Measurements from ENCODE around the gene SF1. TPM values are rescaled to one million over a fixed set of nuclear protein-coding genes. Genes with fewer than 3 reads are reported as not detected.

Gene SF1
- total RNA-seq, 1 experiment from 2014 or later: 285 TPM

DNA sequence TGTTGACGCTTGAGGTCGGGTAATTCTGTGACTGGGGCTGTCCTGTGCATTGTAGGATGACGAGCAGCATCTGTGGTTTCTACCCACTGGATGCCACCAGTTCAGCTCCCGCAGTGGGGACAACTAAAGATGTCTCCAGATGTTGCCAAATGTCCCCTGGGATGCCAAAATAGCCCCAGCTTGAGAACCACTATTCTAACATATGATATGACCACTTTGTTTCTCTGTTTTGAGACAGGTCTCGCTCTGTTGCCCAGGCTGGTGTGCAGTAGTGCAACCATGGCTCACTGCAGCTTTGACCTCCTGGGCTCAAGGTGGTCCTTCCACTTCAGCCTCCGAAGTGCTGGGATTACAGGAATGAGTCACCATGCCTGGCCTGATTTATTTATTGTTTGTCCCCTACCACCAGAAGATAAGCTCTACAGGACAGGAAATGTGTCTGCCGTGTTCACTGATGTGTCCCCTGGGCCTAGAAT, 36.4 kb upstream of the SF1 start:
- TF ChIP-seq OVOL2 (CRISPR knock-in tag; IDR thresholded peaks at IDR 0.05; ENCODE audit: borderline replicate concordance) (no peak), FOXJ3 (CRISPR knock-in tag; IDR thresholded peaks at IDR 0.05; ENCODE audit: borderline replicate concordance) (no peak), ZNF423 (CRISPR knock-in tag; IDR thresholded peaks at IDR 0.05) (no peak), MYBL2 (CRISPR knock-in tag; IDR thresholded peaks at IDR 0.05) (no peak), USF2 (CRISPR knock-in tag; IDR thresholded peaks at IDR 0.05) (no peak), ZNF671 (CRISPR knock-in tag; IDR thresholded peaks at IDR 0.05) (no peak), JAZF1 (CRISPR knock-in tag; IDR thresholded peaks at IDR 0.05) (no peak), ARID4B (CRISPR knock-in tag; IDR thresholded peaks at IDR 0.05; ENCODE audit: borderline replicate concordance) (no peak), ZNF317 (CRISPR knock-in tag; IDR thresholded peaks at IDR 0.05; ENCODE audit: borderline replicate concordance, low read depth) (no peak), USF1 (CRISPR knock-in tag; IDR thresholded peaks at IDR 0.05) (no peak), ETV6 (CRISPR knock-in tag; IDR thresholded peaks at IDR 0.05) (no peak), RELA (CRISPR knock-in tag; IDR thresholded peaks at IDR 0.05; ENCODE audit: borderline replicate concordance) (no peak), SMAD3 (CRISPR knock-in tag; IDR thresholded peaks at IDR 0.05; ENCODE audit: borderline replicate concordance) (no peak), ZNF138 (CRISPR knock-in tag; conservative IDR thresholded peaks at IDR 0.05) (no peak), IRF2 (CRISPR knock-in tag; IDR thresholded peaks at IDR 0.05; ENCODE audit: borderline replicate concordance, low read depth) (no peak), ZMAT4 (CRISPR knock-in tag; IDR thresholded peaks at IDR 0.05) (no peak), ZNF396 (CRISPR knock-in tag; IDR thresholded peaks at IDR 0.05; ENCODE audit: borderline replicate concordance) (no peak), ZNF219 (CRISPR knock-in tag; IDR thresholded peaks at IDR 0.05; ENCODE audit: borderline replicate concordance) (no peak), NR3C1 (CRISPR knock-in tag; conservative IDR thresholded peaks at IDR 0.05; ENCODE audit: low read depth) (no peak)
- TF ChIP-seq, protein P1, sequence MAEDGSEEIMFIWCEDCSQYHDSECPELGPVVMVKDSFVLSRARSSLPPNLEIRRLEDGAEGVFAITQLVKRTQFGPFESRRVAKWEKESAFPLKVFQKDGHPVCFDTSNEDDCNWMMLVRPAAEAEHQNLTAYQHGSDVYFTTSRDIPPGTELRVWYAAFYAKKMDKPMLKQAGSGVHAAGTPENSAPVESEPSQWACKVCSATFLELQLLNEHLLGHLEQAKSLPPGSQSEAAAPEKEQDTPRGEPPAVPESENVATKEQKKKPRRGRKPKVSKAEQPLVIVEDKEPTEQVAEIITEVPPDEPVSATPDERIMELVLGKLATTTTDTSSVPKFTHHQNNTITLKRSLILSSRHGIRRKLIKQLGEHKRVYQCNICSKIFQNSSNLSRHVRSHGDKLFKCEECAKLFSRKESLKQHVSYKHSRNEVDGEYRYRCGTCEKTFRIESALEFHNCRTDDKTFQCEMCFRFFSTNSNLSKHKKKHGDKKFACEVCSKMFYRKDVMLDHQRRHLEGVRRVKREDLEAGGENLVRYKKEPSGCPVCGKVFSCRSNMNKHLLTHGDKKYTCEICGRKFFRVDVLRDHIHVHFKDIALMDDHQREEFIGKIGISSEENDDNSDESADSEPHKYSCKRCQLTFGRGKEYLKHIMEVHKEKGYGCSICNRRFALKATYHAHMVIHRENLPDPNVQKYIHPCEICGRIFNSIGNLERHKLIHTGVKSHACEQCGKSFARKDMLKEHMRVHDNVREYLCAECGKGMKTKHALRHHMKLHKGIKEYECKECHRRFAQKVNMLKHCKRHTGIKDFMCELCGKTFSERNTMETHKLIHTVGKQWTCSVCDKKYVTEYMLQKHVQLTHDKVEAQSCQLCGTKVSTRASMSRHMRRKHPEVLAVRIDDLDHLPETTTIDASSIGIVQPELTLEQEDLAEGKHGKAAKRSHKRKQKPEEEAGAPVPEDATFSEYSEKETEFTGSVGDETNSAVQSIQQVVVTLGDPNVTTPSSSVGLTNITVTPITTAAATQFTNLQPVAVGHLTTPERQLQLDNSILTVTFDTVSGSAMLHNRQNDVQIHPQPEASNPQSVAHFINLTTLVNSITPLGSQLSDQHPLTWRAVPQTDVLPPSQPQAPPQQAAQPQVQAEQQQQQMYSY (CRISPR knock-in tag; IDR thresholded peaks at IDR 0.05): no peak
- Mint-ChIP-seq H3K4me3 (no peak overlapping the region), H3K27me3 (ENCODE audit: low read depth) (peaks cover 3% of the 10 kb centered on the region; the same call in 1 of the 2 replicates), H3K4me1 (no peaks in the 10 kb centered on the region), H3K9me3 (no peaks in the 10 kb centered on the region), H3K36me3 (no peaks in the 10 kb centered on the region), H3K27ac (0 out of 2 replicates have a peak overlapping the region, but pooled peaks have one; percentile 15)
- POLR2A ChIA-PET: no interaction called here
- ATAC-seq (no peak), DNase-seq (ENCODE audit: low spot score) (no peak)
- CTCF ChIA-PET: interaction anchor here (1.2 kb wide), 1 partner anchor 73 kb away, joined by 3 read pairs; no protein-coding TSS in a partner anchor
